Panc1 (cell line): Measurements from ENCODE around the gene SMPD4. TPM values are rescaled to one million over a fixed set of nuclear protein-coding genes. Genes with fewer than 3 reads are reported as not detected.

Experiments
- ATAC-seq: fragments of 200-7000 bp; cut with Tn5 transposase; 2 replicates; pipeline ENCODE4 v1.9.1; 2020; ENCODE audit warnings: mild to moderate bottlenecking, moderate library complexity
- BruUV-seq: library from RNA; stranded (reverse); fragments of 400-500 nt; replicated peaks from 2 replicates; lab custom pipeline; 2021; lab: Mats Ljungman, UMichigan
- CTCF ChIA-PET: fragments of 300-600 bp; sonication (Branson Sonifier 250); formaldehyde crosslinking; loops from one replicate; lab custom pipeline; 2022; ENCODE audit warnings: antibody characterized with exemption; lab: Charles Lee
- POLR2A ChIA-PET: fragments of 300-600 bp; sonication (Branson Sonifier 250); formaldehyde crosslinking; loops from one replicate; lab custom pipeline; 2022; ENCODE audit warnings: antibody characterized with exemption; lab: Charles Lee
- DNase-seq: peaks from one replicate; pipeline ENCODE4 v3.0.0-alpha.2; 2010; ENCODE audit warnings: low read depth, low spot score
- H3K27ac ChIP-seq: 2 replicates; pipeline ENCODE4 v1.5.1; 2011; ENCODE audit warnings: mild to moderate bottlenecking, low read length, inconsistent platforms
- H3K27me3 ChIP-seq: fragments of 200-500 bp; sonication (Bioruptor generic); 2 replicates; pipeline ENCODE4 v1.6.0; 2014; ENCODE audit warnings: low read length, inconsistent platforms; ENCODE audit not compliant: control insufficient read depth, insufficient read depth
- H3K36me3 ChIP-seq: fragments of 200-500 bp; sonication (Bioruptor generic); 2 replicates; pipeline ENCODE4 v1.5.1; 2014; ENCODE audit warnings: inconsistent platforms, mild to moderate bottlenecking, low read length, moderate library complexity; ENCODE audit not compliant: control insufficient read depth, insufficient read depth
- H3K4me1 ChIP-seq: 2 replicates; pipeline ENCODE4 v1.5.1; 2011; ENCODE audit warnings: inconsistent platforms, mild to moderate bottlenecking, low read length, moderate library complexity; ENCODE audit not compliant: control insufficient read depth, insufficient read depth
- H3K4me3 ChIP-seq, 2 experiments: 2 replicates each; pipeline ENCODE4 v1.5.1; 2011 to 2012; ENCODE audit warnings: low read depth in 2 of 2, low read length in 2 of 2, mild to moderate bottlenecking in 2 of 2, inconsistent platforms in 1 of 2, moderate library complexity in 1 of 2
- H3K9me3 ChIP-seq: fragments of 200-500 bp; sonication (Bioruptor generic); 2 replicates; pipeline ENCODE4 v1.5.1; 2014; ENCODE audit warnings: low read depth, mild to moderate bottlenecking, inconsistent platforms, low read length, moderate library complexity; ENCODE audit not compliant: control insufficient read depth, insufficient read depth
- POLR2AphosphoS5 ChIP-seq: IDR thresholded peaks from 2 replicates; pipeline ENCODE4 v1.6.1; 2012; ENCODE audit warnings: mild to moderate bottlenecking, low read depth, low read length, moderate library complexity
- SIN3A ChIP-seq: IDR thresholded peaks from 2 replicates; pipeline ENCODE4 v1.6.1; 2012; ENCODE audit warnings: low read depth, mild to moderate bottlenecking, low read length, moderate library complexity, borderline replicate concordance; ENCODE audit not compliant: insufficient read depth
- TCF7L2 ChIP-seq: IDR thresholded peaks from 2 replicates; pipeline ENCODE4 v1.6.1; 2011; ENCODE audit warnings: mild to moderate bottlenecking, low read depth, low read length, inconsistent platforms
- in situ Hi-C: cut with HindIII; loops from 2 replicates; pipeline ENCODE4 v1.10.0; 2016; ENCODE audit warnings: low sequenced_read_pairs, low pct_unique_long_range_greater_than_20kb
- intact Hi-C: fragments of 100-400 bp; cut with micrococcal nuclease; formaldehyde crosslinking; loops from one replicate; pipeline ENCODE4 v1.10.0; 2022; ENCODE audit not compliant: unreplicated experiment
- total RNA-seq: library from RNA; stranded (reverse); gene quantifications from one replicate; pipeline ENCODE4 v1.2.1, GENCODE V29; 2021; ENCODE audit not compliant: unreplicated experiment
- TF ChIP-seq, protein P1 (sequence below), 2 experiments: IDR thresholded peaks; 2 replicates each; pipeline ENCODE4 v1.6.1; 2011 to 2012; ENCODE audit warnings: low read depth in 2 of 2, control low read depth in 1 of 2, low read length in 1 of 2, mild to moderate bottlenecking in 1 of 2, moderate library complexity in 1 of 2; ENCODE audit not compliant: insufficient read depth in 1 of 2
- TF ChIP-seq, protein P2 (sequence below): fragments of 450-650 bp; IDR thresholded peaks from 2 replicates; pipeline ENCODE4 v1.5.1; 2017; ENCODE audit warnings: mild to moderate bottlenecking

SMPD4 gene
- total RNA-seq, 1 experiment from 2014 or later, result 89.0 TPM

DNA sequence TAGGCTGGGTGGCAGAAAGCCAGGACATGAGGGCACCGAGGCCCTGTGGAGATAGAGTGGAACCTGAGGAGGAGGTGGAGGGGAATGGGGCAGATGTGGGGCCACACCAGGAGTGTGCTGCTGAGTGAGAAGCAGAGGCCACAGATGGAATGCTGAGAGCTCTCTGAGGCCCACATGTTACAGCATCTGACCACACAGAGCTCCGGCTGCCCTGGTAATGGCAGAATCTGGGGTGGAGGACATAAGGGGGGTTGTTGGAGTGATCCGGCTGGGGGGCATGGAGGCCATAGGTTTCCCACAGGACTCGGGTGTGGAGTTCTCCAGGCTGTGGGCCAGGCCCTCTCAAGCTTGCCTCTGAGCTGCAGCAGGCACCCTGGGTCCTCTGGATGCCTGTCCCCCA lies 4.5 kb upstream of the SMPD4 start:
- BruUV-seq, result no TSS peak
- Histone ChIP-seq H3K4me1 (no peaks in the 10 kb centered on the region), H3K27me3 (no peaks in the 10 kb centered on the region), H3K9me3 (no peaks in the 10 kb centered on the region), H3K4me3 (no peak overlapping the region), H3K36me3 (no peaks in the 10 kb centered on the region), H3K27ac (no peak overlapping the region)
- DNase-seq (no peak), ATAC-seq (no peak)
- ChIA-PET POLR2A (no interaction called here), CTCF (no interaction called here)
- TF ChIP-seq POLR2AphosphoS5, result no peak
- TF ChIP-seq, protein P1, sequence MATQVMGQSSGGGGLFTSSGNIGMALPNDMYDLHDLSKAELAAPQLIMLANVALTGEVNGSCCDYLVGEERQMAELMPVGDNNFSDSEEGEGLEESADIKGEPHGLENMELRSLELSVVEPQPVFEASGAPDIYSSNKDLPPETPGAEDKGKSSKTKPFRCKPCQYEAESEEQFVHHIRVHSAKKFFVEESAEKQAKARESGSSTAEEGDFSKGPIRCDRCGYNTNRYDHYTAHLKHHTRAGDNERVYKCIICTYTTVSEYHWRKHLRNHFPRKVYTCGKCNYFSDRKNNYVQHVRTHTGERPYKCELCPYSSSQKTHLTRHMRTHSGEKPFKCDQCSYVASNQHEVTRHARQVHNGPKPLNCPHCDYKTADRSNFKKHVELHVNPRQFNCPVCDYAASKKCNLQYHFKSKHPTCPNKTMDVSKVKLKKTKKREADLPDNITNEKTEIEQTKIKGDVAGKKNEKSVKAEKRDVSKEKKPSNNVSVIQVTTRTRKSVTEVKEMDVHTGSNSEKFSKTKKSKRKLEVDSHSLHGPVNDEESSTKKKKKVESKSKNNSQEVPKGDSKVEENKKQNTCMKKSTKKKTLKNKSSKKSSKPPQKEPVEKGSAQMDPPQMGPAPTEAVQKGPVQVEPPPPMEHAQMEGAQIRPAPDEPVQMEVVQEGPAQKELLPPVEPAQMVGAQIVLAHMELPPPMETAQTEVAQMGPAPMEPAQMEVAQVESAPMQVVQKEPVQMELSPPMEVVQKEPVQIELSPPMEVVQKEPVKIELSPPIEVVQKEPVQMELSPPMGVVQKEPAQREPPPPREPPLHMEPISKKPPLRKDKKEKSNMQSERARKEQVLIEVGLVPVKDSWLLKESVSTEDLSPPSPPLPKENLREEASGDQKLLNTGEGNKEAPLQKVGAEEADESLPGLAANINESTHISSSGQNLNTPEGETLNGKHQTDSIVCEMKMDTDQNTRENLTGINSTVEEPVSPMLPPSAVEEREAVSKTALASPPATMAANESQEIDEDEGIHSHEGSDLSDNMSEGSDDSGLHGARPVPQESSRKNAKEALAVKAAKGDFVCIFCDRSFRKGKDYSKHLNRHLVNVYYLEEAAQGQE (IDR thresholded peaks at IDR 0.05; ENCODE audit: insufficient read depth in 1 of 2, low read depth in 2 of 2, low read length in 1 of 2), result no peak
- TF ChIP-seq, protein P2, sequence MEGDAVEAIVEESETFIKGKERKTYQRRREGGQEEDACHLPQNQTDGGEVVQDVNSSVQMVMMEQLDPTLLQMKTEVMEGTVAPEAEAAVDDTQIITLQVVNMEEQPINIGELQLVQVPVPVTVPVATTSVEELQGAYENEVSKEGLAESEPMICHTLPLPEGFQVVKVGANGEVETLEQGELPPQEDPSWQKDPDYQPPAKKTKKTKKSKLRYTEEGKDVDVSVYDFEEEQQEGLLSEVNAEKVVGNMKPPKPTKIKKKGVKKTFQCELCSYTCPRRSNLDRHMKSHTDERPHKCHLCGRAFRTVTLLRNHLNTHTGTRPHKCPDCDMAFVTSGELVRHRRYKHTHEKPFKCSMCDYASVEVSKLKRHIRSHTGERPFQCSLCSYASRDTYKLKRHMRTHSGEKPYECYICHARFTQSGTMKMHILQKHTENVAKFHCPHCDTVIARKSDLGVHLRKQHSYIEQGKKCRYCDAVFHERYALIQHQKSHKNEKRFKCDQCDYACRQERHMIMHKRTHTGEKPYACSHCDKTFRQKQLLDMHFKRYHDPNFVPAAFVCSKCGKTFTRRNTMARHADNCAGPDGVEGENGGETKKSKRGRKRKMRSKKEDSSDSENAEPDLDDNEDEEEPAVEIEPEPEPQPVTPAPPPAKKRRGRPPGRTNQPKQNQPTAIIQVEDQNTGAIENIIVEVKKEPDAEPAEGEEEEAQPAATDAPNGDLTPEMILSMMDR, result no peak
- TF ChIP-seq TCF7L2, result no peak
- intact Hi-C loops, result no loop called here
- in situ Hi-C loops, result no loop called here

DNA sequence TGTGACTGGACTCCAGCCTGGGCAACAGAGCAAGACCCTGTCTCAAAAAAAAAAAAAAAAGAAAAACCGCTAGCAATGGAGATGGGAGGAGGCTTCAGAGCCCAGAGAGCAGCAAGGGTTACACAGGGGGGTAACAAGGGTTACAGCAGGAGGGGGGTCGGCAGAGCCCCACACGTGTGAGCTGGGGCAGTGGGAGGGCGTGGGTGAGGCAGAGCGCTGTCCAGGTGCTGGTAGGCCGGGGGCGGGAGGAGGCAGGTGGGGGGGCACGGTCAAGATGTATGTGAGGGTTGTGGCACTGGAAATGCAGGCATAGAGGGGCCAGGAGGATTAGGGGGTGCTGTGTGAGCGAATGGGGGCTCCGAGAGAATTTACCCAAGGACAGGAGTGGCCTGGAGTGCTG lies 4.0 kb upstream of the SMPD4 start:
- no peak for ATAC-seq
- Histone ChIP-seq H3K4me3 (no peak overlapping the region), H3K36me3 (peaks cover 2% of the 10 kb centered on the region; the same call in 1 of the 2 replicates), H3K27me3 (no peaks in the 10 kb centered on the region), H3K9me3 (no peaks in the 10 kb centered on the region), H3K4me1 (no peaks in the 10 kb centered on the region), H3K27ac (no peak overlapping the region)
- intact Hi-C loops (no loop called here), in situ Hi-C loops (no loop called here)
- BruUV-seq, result no TSS peak
- CTCF ChIA-PET, result no interaction called here
- TF ChIP-seq, protein P1 (IDR thresholded peaks at IDR 0.05; ENCODE audit: insufficient read depth in 1 of 2, low read depth in 2 of 2, low read length in 1 of 2), result no peak
- TF ChIP-seq TCF7L2 (no peak), SIN3A (no peak), POLR2AphosphoS5 (no peak)
- TF ChIP-seq, protein P2, result no peak
- no peak for DNase-seq
- POLR2A ChIA-PET, result no interaction called here
